OCI-LY7 (cell line): Measurements from ENCODE around the gene TSACC. TPM values are rescaled to one million over a fixed set of nuclear protein-coding genes. Genes with fewer than 3 reads are reported as not detected.

Experiments used
- BruUV-seq: library from RNA; stranded (reverse); fragments of 400-500 nt; replicated peaks from 2 replicates; lab custom pipeline; 2021; lab: Mats Ljungman, UMichigan
- CTCF ChIA-PET: fragments of 300-600 bp; sonication (Branson Sonifier 250); formaldehyde crosslinking; loops from one replicate; lab custom pipeline; 2022; ENCODE audit warnings: antibody characterized with exemption; ENCODE audit not compliant: unreplicated experiment; lab: Charles Lee
- POLR2A ChIA-PET: fragments of 300-600 bp; sonication (Branson Sonifier 250); formaldehyde crosslinking; loops from one replicate; lab custom pipeline; 2022; ENCODE audit warnings: antibody characterized with exemption; lab: Charles Lee
- DNase-seq: peaks from one replicate; pipeline ENCODE4 v3.0.0-alpha.2; 2015; ENCODE audit warnings: low spot score
- H2AFZ ChIP-seq: fragments of 200-600 bp; sonication (generic), shearing (Covaris generic); 2 replicates; pipeline ENCODE4 v1.6.1; 2014; ENCODE audit warnings: mild to moderate bottlenecking, antibody characterized with exemption, low read length, moderate library complexity
- H3K27ac ChIP-seq: fragments of 200-600 bp; sonication (generic); 2 replicates; pipeline ENCODE4 v1.5.1; 2014; ENCODE audit warnings: mixed run types, low read depth, mild to moderate bottlenecking, moderate library complexity, low read length, inconsistent platforms; ENCODE audit not compliant: poor library complexity, severe bottlenecking
- H3K36me3 ChIP-seq: fragments of 200-600 bp; sonication (generic); 2 replicates; pipeline ENCODE4 v1.6.1; 2014; ENCODE audit warnings: mild to moderate bottlenecking, antibody characterized with exemption, low read length, moderate library complexity, mixed read lengths; ENCODE audit not compliant: insufficient read depth
- H3K4me1 ChIP-seq: fragments of 200-600 bp; sonication (generic); 2 replicates; pipeline ENCODE4 v1.5.1; 2014; ENCODE audit warnings: mild to moderate bottlenecking, low read length; ENCODE audit not compliant: insufficient read depth, poor library complexity, severe bottlenecking
- H3K4me2 ChIP-seq: fragments of 200-600 bp; sonication (generic); 2 replicates; pipeline ENCODE4 v1.6.1; 2014; ENCODE audit warnings: mild to moderate bottlenecking, low read length
- H3K4me3 ChIP-seq: fragments of 200-600 bp; sonication (generic); 2 replicates; pipeline ENCODE4 v1.5.1; 2014; ENCODE audit warnings: mild to moderate bottlenecking, low read depth, low read length; ENCODE audit not compliant: poor library complexity, severe bottlenecking
- H3K79me2 ChIP-seq: fragments of 200-600 bp; sonication (generic); 2 replicates; pipeline ENCODE4 v1.6.1; 2016; ENCODE audit warnings: low read depth, mild to moderate bottlenecking, low read length, moderate library complexity, mixed read lengths; ENCODE audit not compliant: insufficient read depth
- H3K9me2 ChIP-seq: fragments of 200-600 bp; sonication (generic); 2 replicates; pipeline ENCODE4 v1.6.1; 2016; ENCODE audit warnings: mild to moderate bottlenecking, low read length, mixed read lengths; ENCODE audit not compliant: insufficient read depth
- H3K9me3 ChIP-seq: fragments of 200-600 bp; sonication (generic); 2 replicates; pipeline ENCODE4 v1.6.1; 2014; ENCODE audit warnings: mild to moderate bottlenecking, mixed run types, low read length, mixed read lengths
- H4K20me1 ChIP-seq: fragments of 200-600 bp; sonication (generic); 2 replicates; pipeline ENCODE4 v1.6.1; 2014; ENCODE audit warnings: mild to moderate bottlenecking, antibody characterized with exemption, low read length, moderate library complexity, mixed read lengths; ENCODE audit not compliant: insufficient read depth
- CTCF ChIP-seq: fragments of 200-600 bp; sonication (generic); conservative IDR thresholded peaks from 2 replicates; pipeline ENCODE4 v1.5.1; 2014; ENCODE audit warnings: mild to moderate bottlenecking, antibody characterized with exemption, low read length, moderate library complexity, mixed read lengths
- EZH2phosphoT487 ChIP-seq: fragments of 200-600 bp; sonication (generic); IDR thresholded peaks from 2 replicates; pipeline ENCODE4 v1.6.1; 2018; ENCODE audit warnings: low read depth, borderline replicate concordance, mild to moderate bottlenecking, mixed run types, antibody characterized with exemption, low read length, moderate library complexity, mixed read lengths
- intact Hi-C: fragments of 100-400 bp; cut with micrococcal nuclease; formaldehyde crosslinking; loops from one replicate; pipeline ENCODE4 v1.10.0; 2022; ENCODE audit not compliant: unreplicated experiment
- total RNA-seq, 2 experiments: library from RNA; depleted of rRNA in 1 of 2; stranded (reverse); fragments of >200 nt in 1 of 2; shearing (Covaris generic) in 1 of 2; gene quantifications; 2 replicates each; pipeline ENCODE4 v1.2.3, GENCODE V29; 2014 to 2022

Gene TSACC
- total RNA-seq, 2 experiments from 2014 or later, result 2.0 to 2.3 TPM

- Histone ChIP-seq H3K9me2 (no peaks in the 10 kb centered on the region), H3K27ac (no peak overlapping the region), H3K4me2 (no peak overlapping the region), H2AFZ (no peak overlapping the region), H3K79me2 (no peaks in the 10 kb centered on the region), H3K9me3 (no peaks in the 10 kb centered on the region), H4K20me1 (no peaks in the 10 kb centered on the region), H3K36me3 (no peaks in the 10 kb centered on the region), H3K4me3 (no peak overlapping the region), H3K4me1 (no peaks in the 10 kb centered on the region)
- CTCF ChIA-PET, result interaction anchor here (1.4 kb wide), 1 partner anchor 27 kb away, joined by 3 read pairs; no protein-coding TSS in a partner anchor
- POLR2A ChIA-PET, result no interaction called here
- no TSS peak for BruUV-seq
- DNase-seq, result no peak
- intact Hi-C loops, result no loop called here
- TF ChIP-seq CTCF (no peak), EZH2phosphoT487 (no peak)
Measured at GRCh38 chr1:156358641-156359040, 20.3 kb downstream of the TSACC start.

- H3K79me2 ChIP-seq, result no peaks in the 10 kb centered on the region
- H3K36me3 ChIP-seq, result no peaks in the 10 kb centered on the region
- no peak for TF ChIP-seq CTCF
- TF ChIP-seq EZH2phosphoT487, result no peak
- no peak overlapping the region for H3K4me2 ChIP-seq
- POLR2A ChIA-PET, result no interaction called here
- BruUV-seq, result no TSS peak
- no peaks in the 10 kb centered on the region for H4K20me1 ChIP-seq
- intact Hi-C loops, result no loop called here
- CTCF ChIA-PET, result interaction anchor here (0.9 to 1.4 kb wide), 2 partner anchors 26 to 41 kb away, joined by 3 read pairs; no protein-coding TSS in a partner anchor
- no peak for DNase-seq
- no peaks in the 10 kb centered on the region for H3K9me2 ChIP-seq
- H3K9me3 ChIP-seq, result no peaks in the 10 kb centered on the region
- no peaks in the 10 kb centered on the region for H3K4me1 ChIP-seq
- no peak overlapping the region for H2AFZ ChIP-seq
- H3K4me3 ChIP-seq, result no peak overlapping the region
- no peak overlapping the region for H3K27ac ChIP-seq
Measured at GRCh38 chr1:156359249-156359648, 20.9 kb downstream of the TSACC start.

GRCh38 chr1:156359973-156360372, 21.6 kb downstream of the TSACC start:
- no TSS peak for BruUV-seq
- POLR2A ChIA-PET, result no interaction called here
- no peaks in the 10 kb centered on the region for H3K4me1 ChIP-seq
- no peak overlapping the region for H2AFZ ChIP-seq
- DNase-seq, result no peak
- TF ChIP-seq CTCF, result 0 out of 2 replicates have a peak, but pooled peaks have one; percentile 23
- TF ChIP-seq EZH2phosphoT487, result no peak
- intact Hi-C loops, result no loop called here
- no peak overlapping the region for H3K27ac ChIP-seq
- no peaks in the 10 kb centered on the region for H3K9me3 ChIP-seq
- H3K79me2 ChIP-seq, result no peaks in the 10 kb centered on the region
- no peak overlapping the region for H3K4me3 ChIP-seq
- no peak overlapping the region for H3K4me2 ChIP-seq
- CTCF ChIA-PET, result no interaction called here
- H3K36me3 ChIP-seq, result no peaks in the 10 kb centered on the region
- no peaks in the 10 kb centered on the region for H3K9me2 ChIP-seq
- no peaks in the 10 kb centered on the region for H4K20me1 ChIP-seq
